ENCODE results near the gene LSR.

Gene LSR

GRCh38 chr19:35266520-35267352, 17.9 kb downstream of the LSR start:
- peak overlapping the region; percentile 93 for H3K27ac ChIP-seq (replicated peaks)
- TF ChIP-seq CTCF (IDR thresholded peaks at IDR 0.05; ENCODE audit: insufficient read depth, low read length) (no peak), SPI1 (IDR thresholded peaks at IDR 0.05; ENCODE audit: borderline replicate concordance, low read depth) (no peak), GABPA (IDR thresholded peaks at IDR 0.05; ENCODE audit: low read depth) (no peak), POLR2AphosphoS5 (IDR thresholded peaks at IDR 0.05; ENCODE audit: low read depth) (no peak)
- TF ChIP-seq, protein P1, sequence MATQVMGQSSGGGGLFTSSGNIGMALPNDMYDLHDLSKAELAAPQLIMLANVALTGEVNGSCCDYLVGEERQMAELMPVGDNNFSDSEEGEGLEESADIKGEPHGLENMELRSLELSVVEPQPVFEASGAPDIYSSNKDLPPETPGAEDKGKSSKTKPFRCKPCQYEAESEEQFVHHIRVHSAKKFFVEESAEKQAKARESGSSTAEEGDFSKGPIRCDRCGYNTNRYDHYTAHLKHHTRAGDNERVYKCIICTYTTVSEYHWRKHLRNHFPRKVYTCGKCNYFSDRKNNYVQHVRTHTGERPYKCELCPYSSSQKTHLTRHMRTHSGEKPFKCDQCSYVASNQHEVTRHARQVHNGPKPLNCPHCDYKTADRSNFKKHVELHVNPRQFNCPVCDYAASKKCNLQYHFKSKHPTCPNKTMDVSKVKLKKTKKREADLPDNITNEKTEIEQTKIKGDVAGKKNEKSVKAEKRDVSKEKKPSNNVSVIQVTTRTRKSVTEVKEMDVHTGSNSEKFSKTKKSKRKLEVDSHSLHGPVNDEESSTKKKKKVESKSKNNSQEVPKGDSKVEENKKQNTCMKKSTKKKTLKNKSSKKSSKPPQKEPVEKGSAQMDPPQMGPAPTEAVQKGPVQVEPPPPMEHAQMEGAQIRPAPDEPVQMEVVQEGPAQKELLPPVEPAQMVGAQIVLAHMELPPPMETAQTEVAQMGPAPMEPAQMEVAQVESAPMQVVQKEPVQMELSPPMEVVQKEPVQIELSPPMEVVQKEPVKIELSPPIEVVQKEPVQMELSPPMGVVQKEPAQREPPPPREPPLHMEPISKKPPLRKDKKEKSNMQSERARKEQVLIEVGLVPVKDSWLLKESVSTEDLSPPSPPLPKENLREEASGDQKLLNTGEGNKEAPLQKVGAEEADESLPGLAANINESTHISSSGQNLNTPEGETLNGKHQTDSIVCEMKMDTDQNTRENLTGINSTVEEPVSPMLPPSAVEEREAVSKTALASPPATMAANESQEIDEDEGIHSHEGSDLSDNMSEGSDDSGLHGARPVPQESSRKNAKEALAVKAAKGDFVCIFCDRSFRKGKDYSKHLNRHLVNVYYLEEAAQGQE (IDR thresholded peaks at IDR 0.05; ENCODE audit: insufficient replicate concordance, low read depth): no peak
- DNase-seq (ENCODE audit: low read depth in 1 of 2, low spot score in 1 of 2): no peak
- H3K27me3 ChIP-seq (ENCODE audit: insufficient read depth, poor library complexity, severe bottlenecking): no peaks in the 10 kb centered on the region
- peak overlapping the region; percentile 55 for H3K4me3 ChIP-seq (replicated peaks; ENCODE audit: insufficient read depth, low read length)

DNA sequence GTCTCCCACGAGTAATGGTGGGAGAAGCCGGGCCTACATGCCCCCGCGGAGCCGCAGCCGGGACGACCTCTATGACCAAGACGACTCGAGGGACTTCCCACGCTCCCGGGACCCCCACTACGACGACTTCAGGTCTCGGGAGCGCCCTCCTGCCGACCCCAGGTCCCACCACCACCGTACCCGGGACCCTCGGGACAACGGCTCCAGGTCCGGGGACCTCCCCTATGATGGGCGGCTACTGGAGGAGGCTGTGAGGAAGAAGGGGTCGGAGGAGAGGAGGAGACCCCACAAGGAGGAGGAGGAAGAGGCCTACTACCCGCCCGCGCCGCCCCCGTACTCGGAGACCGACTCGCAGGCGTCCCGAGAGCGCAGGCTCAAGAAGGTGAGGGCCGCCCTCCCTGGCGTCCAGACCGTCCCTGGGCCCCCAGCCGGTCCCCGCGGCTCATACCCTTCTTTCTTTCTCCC, 18.6 kb downstream of the LSR start:
- Histone ChIP-seq H3K27ac (replicated peaks) (peak overlapping the region; percentile 93), H3K27me3 (ENCODE audit: insufficient read depth, poor library complexity, severe bottlenecking) (no peaks in the 10 kb centered on the region), H3K4me3 (replicated peaks; ENCODE audit: insufficient read depth, low read length) (peak overlapping the region; percentile 55)
- TF ChIP-seq POLR2AphosphoS5 (IDR thresholded peaks at IDR 0.05; ENCODE audit: low read depth) (peak; percentile 59; the same call in 1 of the 2 replicates), CTCF (IDR thresholded peaks at IDR 0.05; ENCODE audit: insufficient read depth, low read length) (no peak)
- DNase-seq (ENCODE audit: low read depth in 1 of 2, low spot score in 1 of 2): no peak

DNA sequence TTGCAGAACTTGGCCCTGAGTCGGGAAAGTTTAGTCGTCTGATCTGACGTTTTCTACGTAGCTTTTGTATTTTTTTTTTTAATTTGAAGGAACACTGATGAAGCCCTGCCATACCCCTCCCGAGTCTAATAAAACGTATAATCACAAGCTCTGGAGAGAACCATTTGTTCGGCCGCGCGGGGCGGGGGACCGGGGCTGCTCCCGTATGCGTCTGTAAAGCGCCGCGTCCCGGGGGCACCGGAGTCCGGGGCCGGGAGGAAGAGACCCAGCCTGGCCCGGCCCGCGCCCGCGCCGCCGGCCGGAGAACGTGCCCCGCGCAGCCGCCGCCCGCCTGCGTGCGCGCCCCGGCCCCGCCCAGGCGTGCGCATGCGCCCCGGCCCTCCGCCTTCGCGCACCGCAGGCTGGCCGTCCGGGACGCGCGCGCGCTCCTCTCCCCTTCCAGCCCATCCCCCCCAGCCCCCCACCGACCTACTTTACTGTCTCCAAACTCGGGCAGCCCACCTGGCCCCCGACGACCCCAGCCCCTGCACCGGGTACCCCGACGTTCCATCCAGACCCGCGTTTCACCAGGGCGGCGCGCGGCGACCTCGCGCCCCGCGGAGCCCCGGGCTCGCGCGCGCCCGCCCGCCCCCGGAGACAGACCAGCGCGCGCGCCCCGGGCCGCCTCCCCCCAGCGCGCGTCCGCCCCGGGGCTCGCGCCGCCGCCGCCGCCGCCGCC, 19.2 kb downstream of the LSR start:
- TF ChIP-seq CTCF (IDR thresholded peaks at IDR 0.05; ENCODE audit: insufficient read depth, low read length) (no peak), POLR2AphosphoS5 (IDR thresholded peaks at IDR 0.05; ENCODE audit: low read depth) (peak; percentile 45; the same call in 1 of the 2 replicates)
- peak in 1 of 2 experiments; percentile 56 for DNase-seq (ENCODE audit: low read depth in 1 of 2, low spot score in 1 of 2)
- H3K27ac ChIP-seq (replicated peaks): peak overlapping the region; percentile 93
- no peaks in the 10 kb centered on the region for H3K27me3 ChIP-seq (ENCODE audit: insufficient read depth, poor library complexity, severe bottlenecking)
- peak overlapping the region; percentile 55 for H3K4me3 ChIP-seq (replicated peaks; ENCODE audit: insufficient read depth, low read length)

DNA sequence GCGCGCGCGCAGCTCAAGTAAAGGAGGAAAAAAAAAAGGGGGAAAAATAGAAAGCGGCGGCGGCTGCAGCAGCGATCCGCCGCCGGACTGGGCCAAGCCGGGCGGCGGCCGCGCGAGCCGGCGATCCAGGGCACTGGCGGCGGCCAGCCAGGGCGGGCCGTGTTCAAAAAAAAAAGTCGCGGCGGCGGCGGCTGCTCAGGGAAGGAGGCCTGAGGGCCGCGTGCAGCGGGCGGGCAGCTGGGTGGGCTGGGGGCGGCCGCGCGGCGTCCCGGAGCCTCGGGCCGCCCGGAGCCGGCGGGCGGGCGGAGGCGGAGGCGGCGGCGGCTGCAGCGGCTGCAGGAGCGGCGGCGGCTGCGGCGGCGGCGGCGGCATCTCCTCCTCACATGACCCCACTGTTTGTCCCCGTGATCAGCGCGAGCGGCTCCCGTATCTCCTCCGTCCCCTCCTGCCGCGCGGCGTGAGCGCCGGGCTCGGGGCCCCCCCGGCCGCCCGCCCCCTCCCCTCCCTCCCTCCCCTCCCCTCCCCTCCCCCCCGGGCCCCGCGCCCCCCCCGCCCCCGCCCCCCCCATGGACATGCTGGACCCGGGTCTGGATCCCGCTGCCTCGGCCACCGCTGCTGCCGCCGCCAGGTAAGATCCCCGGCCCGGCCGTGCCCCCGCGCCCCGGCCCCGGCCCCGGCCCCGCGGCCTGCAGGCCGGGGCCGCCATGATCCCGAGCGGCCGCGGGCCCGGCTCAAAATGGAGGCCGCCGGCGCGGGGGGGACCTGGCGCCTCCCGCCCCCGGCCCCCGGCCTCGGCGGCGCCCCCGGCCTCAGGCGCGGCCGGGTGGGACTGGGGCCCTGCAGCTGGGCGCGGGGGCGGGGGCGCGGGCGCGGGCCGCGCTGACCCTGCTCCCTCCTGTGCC, 20.0 kb downstream of the LSR start, which contains the start of gene USF2:
TSS of gene USF2 (plus strand) at position 427 of the 902 bp plus-strand sequence. CDS start at position 567, 140 bp downstream.
- TF ChIP-seq GABPA (IDR thresholded peaks at IDR 0.05; ENCODE audit: low read depth): no peak
- no peak; the same call in 1 of the 2 replicates for TF ChIP-seq POLR2AphosphoS5 (IDR thresholded peaks at IDR 0.05; ENCODE audit: low read depth)
- TF ChIP-seq, protein P1 (IDR thresholded peaks at IDR 0.05; ENCODE audit: insufficient replicate concordance, low read depth): no peak
- no peak for TF ChIP-seq SPI1 (IDR thresholded peaks at IDR 0.05; ENCODE audit: borderline replicate concordance, low read depth)
- no peak for TF ChIP-seq CTCF (IDR thresholded peaks at IDR 0.05; ENCODE audit: insufficient read depth, low read length)
- Histone ChIP-seq H3K4me3 (replicated peaks; ENCODE audit: insufficient read depth, low read length) (peak within 1 kb of the TSS; percentile 55), H3K27me3 (ENCODE audit: insufficient read depth, poor library complexity, severe bottlenecking) (no peaks in the 10 kb centered on the region), H3K27ac (replicated peaks) (peak within 1 kb of the TSS; percentile 93)
- DNase-seq (ENCODE audit: low read depth in 1 of 2, low spot score in 1 of 2): peak in 1 of 2 experiments; percentile 65

Measured in HL-60 (cell line).